K562 (cell line): ENCODE data around the gene MRPL40. TPM values are rescaled to one million over a fixed set of nuclear protein-coding genes. Genes with fewer than 3 reads are reported as not detected.

Source experiments
- ADNP ChIP-seq: fragments of 200-800 bp; sonication (Bioruptor generic); IDR thresholded peaks from 2 replicates; pipeline ENCODE4 v1.6.1; 2016; ENCODE audit warnings: missing genetic modification characterization, missing compliant biosample characterization
- BACH1 ChIP-seq: fragments of 200-800 bp; sonication (Bioruptor generic); IDR thresholded peaks from 2 replicates; pipeline ENCODE4 v1.6.1; 2016; ENCODE audit warnings: missing genetic modification characterization, missing compliant biosample characterization
- E2F4 ChIP-seq: sonication (generic); formaldehyde crosslinking; IDR thresholded peaks from 2 replicates; pipeline ENCODE4 v1.8.0; 2022; ENCODE audit warnings: mild to moderate bottlenecking, low read depth, missing genetic modification reagents
- ELF2 ChIP-seq: fragments of 250-450 bp; sonication (Bioruptor Pico); IDR thresholded peaks from 2 replicates; pipeline ENCODE4 v1.5.0; 2021; ENCODE audit warnings: mild to moderate bottlenecking
- ESRRB ChIP-seq: fragments of 250-450 bp; sonication (Bioruptor Pico); IDR thresholded peaks from 2 replicates; pipeline ENCODE4 v1.5.0; 2020; ENCODE audit warnings: mild to moderate bottlenecking, moderate library complexity, borderline replicate concordance
- FUS ChIP-seq: fragments of 200-400 bp; formaldehyde crosslinking; optimal IDR thresholded peaks from 2 replicates; pipeline ENCODE3; 2017; ENCODE audit warnings: low read depth, low read length
- GTF2A2 ChIP-seq: IDR thresholded peaks from 2 replicates; pipeline ENCODE4 v1.6.1; 2016; ENCODE audit warnings: mild to moderate bottlenecking, missing genetic modification characterization, missing compliant biosample characterization
- HDAC6 ChIP-seq: IDR thresholded peaks from 2 replicates; pipeline ENCODE4 v1.6.1; 2012; ENCODE audit warnings: low read depth, mild to moderate bottlenecking, control low read depth, inconsistent platforms, low read length, moderate library complexity
- NCOA2 ChIP-seq, 2 experiments: fragments of 450-650 bp; IDR thresholded peaks; 2 replicates each; pipeline ENCODE4 v1.6.1; 2018; ENCODE audit warnings: mild to moderate bottlenecking in 2 of 2, moderate library complexity in 1 of 2; ENCODE audit not compliant: partially characterized antibody in 2 of 2
- PHF20 ChIP-seq: fragments of 450-650 bp; IDR thresholded peaks from 2 replicates; pipeline ENCODE4 v1.6.1; 2018; ENCODE audit not compliant: partially characterized antibody
- POLR2H ChIP-seq: IDR thresholded peaks from 2 replicates; pipeline ENCODE4 v1.6.1; 2016; ENCODE audit warnings: missing genetic modification characterization, low read depth, mild to moderate bottlenecking, control low read depth, missing compliant biosample characterization, moderate library complexity
- PREB ChIP-seq: sonication (generic); formaldehyde crosslinking; IDR thresholded peaks from 2 replicates; pipeline ENCODE4 v1.8.1; 2023; ENCODE audit warnings: mild to moderate bottlenecking, missing genetic modification reagents
- PTRF ChIP-seq: fragments of 450-650 bp; IDR thresholded peaks from 2 replicates; pipeline ENCODE4 v1.6.1; 2016; ENCODE audit warnings: mild to moderate bottlenecking, missing genetic modification characterization, missing compliant biosample characterization
- TFAM ChIP-seq: fragments of 250-450 bp; sonication (Bioruptor Pico); conservative IDR thresholded peaks from 2 replicates; pipeline ENCODE4 v1.5.0; 2021; ENCODE audit warnings: mild to moderate bottlenecking, moderate library complexity
- USF2 ChIP-seq: sonication (generic); formaldehyde crosslinking; IDR thresholded peaks from 2 replicates; pipeline ENCODE4 v1.5.0; 2020; ENCODE audit warnings: missing genetic modification reagents
- ZBTB1 ChIP-seq: sonication (generic); formaldehyde crosslinking; IDR thresholded peaks from 2 replicates; pipeline ENCODE4 v1.8.1; 2023; ENCODE audit warnings: missing genetic modification reagents, low read depth, mild to moderate bottlenecking, borderline replicate concordance
- ZNF165 ChIP-seq: fragments of 250-450 bp; sonication (Bioruptor Pico); IDR thresholded peaks from 2 replicates; pipeline ENCODE4 v1.4.0; 2020; ENCODE audit warnings: borderline replicate concordance
- ZNF311 ChIP-seq: fragments of 250-450 bp; sonication (Bioruptor Pico); IDR thresholded peaks from 2 replicates; pipeline ENCODE4 v1.4.0; 2020; ENCODE audit warnings: mild to moderate bottlenecking, moderate library complexity
- ZNF444 ChIP-seq: fragments of 250-450 bp; sonication (Bioruptor Pico); IDR thresholded peaks from 2 replicates; pipeline ENCODE4 v1.4.0; 2020; ENCODE audit warnings: mild to moderate bottlenecking, moderate library complexity
- ZNF449 ChIP-seq: fragments of 250-450 bp; sonication (Bioruptor Pico); IDR thresholded peaks from 2 replicates; pipeline ENCODE4 v1.8.0; 2022; ENCODE audit warnings: moderate library complexity, mild to moderate bottlenecking, inconsistent platforms
- ZNF740 ChIP-seq, 3 experiments: fragments of 200-800 bp in 1 of 3; sonication (Bioruptor generic) in 1 of 3; sonication (generic) in 1 of 3; formaldehyde crosslinking in 1 of 3; IDR thresholded peaks; 2 replicates each; pipeline versions ENCODE4 v1.6.1 to v1.8.0; 2016 to 2022; ENCODE audit warnings: mild to moderate bottlenecking in 2 of 3, missing compliant biosample characterization in 2 of 3, missing genetic modification characterization in 2 of 3, missing genetic modification reagents in 1 of 3
- polyA plus RNA-seq, 8 experiments: library from polyadenylated mRNA; depleted of rRNA in 4 of 8; stranded (reverse) in 5 of 8; unstranded in 3 of 8; fragments of >200 nt; fragmentation: Nextera tagmentation in 2 of 8; fragmentation: Illumina TruSeq in 1 of 8; extraction: Ambion mirVana in 2 of 8; extraction: Trizol in 1 of 8; gene quantifications; 2 replicates each; pipeline versions ENCODE4 v1.2.1 to v1.2.3, GENCODE V29; 2011 to 2014; ENCODE audit warnings: inconsistent platforms in 1 of 8, missing spikeins in 1 of 8
- total RNA-seq, 7 experiments: library from RNA; depleted of rRNA in 6 of 7; stranded (reverse); fragments of >200 nt in 6 of 7; fragmentation: Illumina TruSeq in 2 of 7; extraction: Trizol in 2 of 7; gene quantifications; 2 replicates each; pipeline versions ENCODE4 v1.2.1 to v1.2.3, GENCODE V29; 2011 to 2021; ENCODE audit warnings: low replicate concordance in 1 of 7

Gene MRPL40
- total and polyA plus RNA-seq, 9 of the 15 experiments (the other 6 are each of a cell fraction or from before 2014, with no cell fraction given): 132 to 652 (median 208) TPM

GRCh38 chr22:19432133-19432851, at the start of gene MRPL40 (continued):
- no peak for TF ChIP-seq PREB
- TF ChIP-seq ZNF165 (CRISPR knock-in tag): peak; percentile 97
- peak; percentile 57; the same call in 1 of the 2 replicates for TF ChIP-seq ZNF449 (CRISPR knock-in tag)
- no peak for TF ChIP-seq E2F4 (CRISPR knock-in tag)
- TF ChIP-seq ZNF740 (CRISPR knock-in tag; IDR thresholded peaks at IDR 0.05): no peak
- 0 out of 4 replicates have a peak, but pooled peaks of 1 of the 2 experiments have one; percentile 49 for TF ChIP-seq ZNF740 (tag; IDR thresholded peaks at IDR 0.05)
- TF ChIP-seq POLR2H (tag): no peak
- no peak for TF ChIP-seq PHF20
- TF ChIP-seq ADNP (tag): no peak
- TF ChIP-seq HDAC6: peak; percentile 90
- TF ChIP-seq USF2 (CRISPR knock-in tag): no peak
- TF ChIP-seq NCOA2 (IDR thresholded peaks at IDR 0.05; ENCODE audit: partially characterized antibody in 2 of 2): no peak
- peak; percentile 12; the same call in 1 of the 2 replicates for TF ChIP-seq ZNF311 (CRISPR knock-in tag)
- TF ChIP-seq ZNF444 (CRISPR knock-in tag): peak; percentile 72; the same call in 1 of the 2 replicates
- peak; percentile 97 for TF ChIP-seq ELF2
- TF ChIP-seq PTRF: no peak
- no peak for TF ChIP-seq TFAM (CRISPR knock-in tag)
- TF ChIP-seq FUS: no peak
- no peak for TF ChIP-seq ZBTB1 (CRISPR knock-in tag)
- TF ChIP-seq BACH1 (tag): no peak
- peak; percentile 77 for TF ChIP-seq GTF2A2 (tag)
- TF ChIP-seq ESRRB: no peak
